GM23338 (cell line): ENCODE data around the gene NPLOC4. TPM values are rescaled to one million over a fixed set of nuclear protein-coding genes. Genes with fewer than 3 reads are reported as not detected.

Source experiments
- ATAC-seq: fragments of 200-7000 bp; cut with Tn5 transposase; 3 replicates; pipeline ENCODE4 v1.9.1; 2020
- DNase-seq: peaks from one replicate; pipeline ENCODE4 v3.0.0-alpha.2; 2015; ENCODE audit warnings: low spot score
- H2AFZ ChIP-seq: fragments of 200-600 bp; sonication (generic); 2 replicates; pipeline ENCODE4 v1.8.0; 2016; ENCODE audit warnings: antibody characterized with exemption, mild to moderate bottlenecking, moderate library complexity
- H3F3A ChIP-seq: fragments of 200-600 bp; sonication (generic); replicated peaks from 2 replicates; pipeline ENCODE4 v1.8.0; 2017; ENCODE audit warnings: antibody characterized with exemption, mixed run types, low read depth
- H3K27ac ChIP-seq: fragments of 200-600 bp; sonication (generic); 2 replicates; pipeline ENCODE4 v1.6.1; 2016; ENCODE audit warnings: low read depth
- H3K27me3 ChIP-seq: fragments of 200-600 bp; sonication (generic); 2 replicates; pipeline ENCODE4 v1.8.0; 2016; ENCODE audit warnings: mild to moderate bottlenecking, mixed run types, moderate library complexity; ENCODE audit not compliant: insufficient read depth
- H3K36me3 ChIP-seq: fragments of 200-600 bp; sonication (generic); 2 replicates; pipeline ENCODE4 v1.8.0; 2016; ENCODE audit warnings: mild to moderate bottlenecking; ENCODE audit not compliant: insufficient read depth
- H3K4me1 ChIP-seq: fragments of 200-600 bp; sonication (generic); 2 replicates; pipeline ENCODE4 v1.8.0; 2016; ENCODE audit warnings: mild to moderate bottlenecking, moderate library complexity; ENCODE audit not compliant: insufficient read depth
- H3K4me2 ChIP-seq: fragments of 200-600 bp; sonication (generic); 2 replicates; pipeline ENCODE4 v1.7.1; 2017; ENCODE audit warnings: mixed run types
- H3K4me3 ChIP-seq: fragments of 200-600 bp; sonication (generic); 2 replicates; pipeline ENCODE4 v1.6.1; 2016; ENCODE audit warnings: mixed run types
- H3K79me2 ChIP-seq: fragments of 200-600 bp; sonication (generic); replicated peaks from 2 replicates; pipeline ENCODE4 v1.8.0; 2017; ENCODE audit warnings: mild to moderate bottlenecking; ENCODE audit not compliant: insufficient read depth
- H3K9me2 ChIP-seq: fragments of 200-600 bp; sonication (generic); 2 replicates; pipeline ENCODE4 v1.8.0; 2017; ENCODE audit not compliant: insufficient read depth
- H4K20me1 ChIP-seq: fragments of 200-600 bp; sonication (generic); replicated peaks from 2 replicates; pipeline ENCODE4 v1.8.0; 2017; ENCODE audit warnings: mild to moderate bottlenecking; ENCODE audit not compliant: insufficient read depth
- H3K27ac Mint-ChIP-seq: 2 replicates; pipeline ENCODE4 v1.8.0; 2020; ENCODE audit warnings: inconsistent platforms, mild to moderate bottlenecking, moderate library complexity, mixed read lengths
- H3K27me3 Mint-ChIP-seq: 3 replicates; pipeline ENCODE4 v1.8.0; 2022; ENCODE audit warnings: low read depth, mild to moderate bottlenecking, moderate library complexity, mixed read lengths, inconsistent platforms; ENCODE audit not compliant: insufficient read depth, poor library complexity
- H3K36me3 Mint-ChIP-seq: 3 replicates; pipeline ENCODE4 v1.8.0; 2021; ENCODE audit warnings: low read depth, mild to moderate bottlenecking, inconsistent platforms, moderate library complexity, mixed read lengths
- H3K4me1 Mint-ChIP-seq: 3 replicates; pipeline ENCODE4 v1.8.0; 2020; ENCODE audit warnings: mild to moderate bottlenecking, inconsistent platforms, mixed read lengths
- H3K4me3 Mint-ChIP-seq: 3 replicates; pipeline ENCODE4 v1.8.0; 2021; ENCODE audit warnings: moderate library complexity, mild to moderate bottlenecking, inconsistent platforms, mixed read lengths
- H3K9me3 Mint-ChIP-seq: 3 replicates; pipeline ENCODE4 v1.8.0; 2020; ENCODE audit warnings: moderate library complexity, mild to moderate bottlenecking, inconsistent platforms, mixed read lengths
- CREB1 ChIP-seq: fragments of 250-450 bp; sonication (Bioruptor Pico); IDR thresholded peaks from 2 replicates; pipeline ENCODE4 v1.5.0; 2020; ENCODE audit warnings: low read depth, mild to moderate bottlenecking, moderate library complexity
- EZH2 ChIP-seq: fragments of 200-600 bp; sonication (generic); IDR thresholded peaks from one replicate; pipeline ENCODE4 v1.8.0; 2017; ENCODE audit warnings: antibody characterized with exemption, mild to moderate bottlenecking, low read depth; ENCODE audit not compliant: unreplicated experiment
- EZH2phosphoT487 ChIP-seq: fragments of 200-600 bp; sonication (generic); IDR thresholded peaks from one replicate; pipeline ENCODE4 v1.8.1; 2018; ENCODE audit warnings: antibody characterized with exemption; ENCODE audit not compliant: unreplicated experiment
- JUNB ChIP-seq: IDR thresholded peaks from one replicate; pipeline ENCODE4 v1.6.1; 2016; ENCODE audit warnings: antibody characterized with exemption; ENCODE audit not compliant: unreplicated experiment
- NANOG ChIP-seq: IDR thresholded peaks from 2 replicates; pipeline ENCODE4 v1.6.1; 2016; ENCODE audit warnings: antibody characterized with exemption, borderline replicate concordance
- POLR2AphosphoS5 ChIP-seq: IDR thresholded peaks from 2 replicates; pipeline ENCODE4 v1.6.1; 2016; ENCODE audit warnings: antibody characterized with exemption, low read depth
- STAT1 ChIP-seq: IDR thresholded peaks from one replicate; pipeline ENCODE4 v1.6.1; 2016; ENCODE audit warnings: antibody characterized with exemption; ENCODE audit not compliant: unreplicated experiment
- ZNF114 ChIP-seq: fragments of 250-450 bp; sonication (Bioruptor Pico); IDR thresholded peaks from 2 replicates; pipeline ENCODE4 v1.5.0; 2020; ENCODE audit warnings: mild to moderate bottlenecking, moderate library complexity
- ZNF331 ChIP-seq: fragments of 250-450 bp; sonication (Bioruptor Pico); IDR thresholded peaks from 2 replicates; pipeline ENCODE4 v1.5.0; 2020; ENCODE audit warnings: low read depth, mild to moderate bottlenecking, moderate library complexity
- ZNF462 ChIP-seq: fragments of 250-450 bp; sonication (Bioruptor Pico); IDR thresholded peaks from 2 replicates; pipeline ENCODE4 v1.5.0; 2020; ENCODE audit warnings: mild to moderate bottlenecking, moderate library complexity
- polyA plus RNA-seq: library from polyadenylated mRNA; unstranded; fragments of >200 nt; fragmentation: Nextera tagmentation; extraction: Ambion mirVana; gene quantifications from 2 replicates; pipeline ENCODE4 v1.2.1, GENCODE V29; 2016
- total RNA-seq: library from RNA; depleted of rRNA; stranded (reverse); fragments of >200 nt; shearing (Covaris generic); gene quantifications from 2 replicates; pipeline ENCODE4 v1.2.3, GENCODE V29; 2014
- TF ChIP-seq, protein P1 (sequence below): IDR thresholded peaks from one replicate; pipeline ENCODE4 v1.6.1; 2018; ENCODE audit warnings: antibody characterized with exemption; ENCODE audit not compliant: unreplicated experiment
- TF ChIP-seq, protein P2 (sequence below): IDR thresholded peaks from 2 replicates; pipeline ENCODE4 v1.6.1; 2016; ENCODE audit warnings: antibody characterized with exemption
- TF ChIP-seq, protein P3 (sequence below), 2 experiments: fragments of 200-600 bp in 1 of 2; sonication (generic) in 1 of 2; conservative IDR thresholded peaks; 2 replicates each; pipeline versions ENCODE4 v1.5.1 to v1.6.1; 2016 to 2017; ENCODE audit warnings: antibody characterized with exemption in 2 of 2, low read depth in 2 of 2, mild to moderate bottlenecking in 2 of 2, moderate library complexity in 1 of 2

NPLOC4 gene
- total and polyA plus RNA-seq, 2 experiments from 2014 or later = 24.1 to 79.1 TPM

GRCh38 chr17:81529437-81529803, 107.5 kb downstream of the NPLOC4 start:
- Mint-ChIP-seq H3K9me3 (no peaks in the 10 kb centered on the region), H3K36me3 (no peaks in the 10 kb centered on the region), H3K27ac (no peak overlapping the region), H3K4me1 (no peaks in the 10 kb centered on the region), H3K4me3 (no peak overlapping the region), H3K27me3 (peaks cover 24% of the 10 kb centered on the region)
- Histone ChIP-seq H3K4me3 (no peak overlapping the region), H3K79me2 (no peaks in the 10 kb centered on the region), H3K4me2 (no peak overlapping the region), H2AFZ (no peak overlapping the region), H3K27ac (no peak overlapping the region), H3F3A (no peaks in the 10 kb centered on the region), H3K36me3 (no peaks in the 10 kb centered on the region), H3K27me3 (peaks cover 9% of the 10 kb centered on the region; the same call in 1 of the 2 replicates), H4K20me1 (no peaks in the 10 kb centered on the region), H3K4me1 (no peaks in the 10 kb centered on the region), H3K9me2 (0 out of 2 replicates have a peak, but pooled peaks cover 4% of the 10 kb centered on the region)
- DNase-seq (no peak), ATAC-seq (no peak)
- TF ChIP-seq, protein P1, sequence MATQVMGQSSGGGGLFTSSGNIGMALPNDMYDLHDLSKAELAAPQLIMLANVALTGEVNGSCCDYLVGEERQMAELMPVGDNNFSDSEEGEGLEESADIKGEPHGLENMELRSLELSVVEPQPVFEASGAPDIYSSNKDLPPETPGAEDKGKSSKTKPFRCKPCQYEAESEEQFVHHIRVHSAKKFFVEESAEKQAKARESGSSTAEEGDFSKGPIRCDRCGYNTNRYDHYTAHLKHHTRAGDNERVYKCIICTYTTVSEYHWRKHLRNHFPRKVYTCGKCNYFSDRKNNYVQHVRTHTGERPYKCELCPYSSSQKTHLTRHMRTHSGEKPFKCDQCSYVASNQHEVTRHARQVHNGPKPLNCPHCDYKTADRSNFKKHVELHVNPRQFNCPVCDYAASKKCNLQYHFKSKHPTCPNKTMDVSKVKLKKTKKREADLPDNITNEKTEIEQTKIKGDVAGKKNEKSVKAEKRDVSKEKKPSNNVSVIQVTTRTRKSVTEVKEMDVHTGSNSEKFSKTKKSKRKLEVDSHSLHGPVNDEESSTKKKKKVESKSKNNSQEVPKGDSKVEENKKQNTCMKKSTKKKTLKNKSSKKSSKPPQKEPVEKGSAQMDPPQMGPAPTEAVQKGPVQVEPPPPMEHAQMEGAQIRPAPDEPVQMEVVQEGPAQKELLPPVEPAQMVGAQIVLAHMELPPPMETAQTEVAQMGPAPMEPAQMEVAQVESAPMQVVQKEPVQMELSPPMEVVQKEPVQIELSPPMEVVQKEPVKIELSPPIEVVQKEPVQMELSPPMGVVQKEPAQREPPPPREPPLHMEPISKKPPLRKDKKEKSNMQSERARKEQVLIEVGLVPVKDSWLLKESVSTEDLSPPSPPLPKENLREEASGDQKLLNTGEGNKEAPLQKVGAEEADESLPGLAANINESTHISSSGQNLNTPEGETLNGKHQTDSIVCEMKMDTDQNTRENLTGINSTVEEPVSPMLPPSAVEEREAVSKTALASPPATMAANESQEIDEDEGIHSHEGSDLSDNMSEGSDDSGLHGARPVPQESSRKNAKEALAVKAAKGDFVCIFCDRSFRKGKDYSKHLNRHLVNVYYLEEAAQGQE = no peak
- TF ChIP-seq, protein P2, sequence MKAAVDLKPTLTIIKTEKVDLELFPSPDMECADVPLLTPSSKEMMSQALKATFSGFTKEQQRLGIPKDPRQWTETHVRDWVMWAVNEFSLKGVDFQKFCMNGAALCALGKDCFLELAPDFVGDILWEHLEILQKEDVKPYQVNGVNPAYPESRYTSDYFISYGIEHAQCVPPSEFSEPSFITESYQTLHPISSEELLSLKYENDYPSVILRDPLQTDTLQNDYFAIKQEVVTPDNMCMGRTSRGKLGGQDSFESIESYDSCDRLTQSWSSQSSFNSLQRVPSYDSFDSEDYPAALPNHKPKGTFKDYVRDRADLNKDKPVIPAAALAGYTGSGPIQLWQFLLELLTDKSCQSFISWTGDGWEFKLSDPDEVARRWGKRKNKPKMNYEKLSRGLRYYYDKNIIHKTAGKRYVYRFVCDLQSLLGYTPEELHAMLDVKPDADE = no peak
- no peak for TF ChIP-seq EZH2
- no peak for TF ChIP-seq POLR2AphosphoS5
- TF ChIP-seq JUNB = no peak
- no peak for TF ChIP-seq NANOG
- TF ChIP-seq ZNF331 (CRISPR knock-in tag) = no peak
- TF ChIP-seq EZH2phosphoT487 = no peak
- TF ChIP-seq CREB1 (CRISPR knock-in tag) = no peak
- TF ChIP-seq, protein P3, sequence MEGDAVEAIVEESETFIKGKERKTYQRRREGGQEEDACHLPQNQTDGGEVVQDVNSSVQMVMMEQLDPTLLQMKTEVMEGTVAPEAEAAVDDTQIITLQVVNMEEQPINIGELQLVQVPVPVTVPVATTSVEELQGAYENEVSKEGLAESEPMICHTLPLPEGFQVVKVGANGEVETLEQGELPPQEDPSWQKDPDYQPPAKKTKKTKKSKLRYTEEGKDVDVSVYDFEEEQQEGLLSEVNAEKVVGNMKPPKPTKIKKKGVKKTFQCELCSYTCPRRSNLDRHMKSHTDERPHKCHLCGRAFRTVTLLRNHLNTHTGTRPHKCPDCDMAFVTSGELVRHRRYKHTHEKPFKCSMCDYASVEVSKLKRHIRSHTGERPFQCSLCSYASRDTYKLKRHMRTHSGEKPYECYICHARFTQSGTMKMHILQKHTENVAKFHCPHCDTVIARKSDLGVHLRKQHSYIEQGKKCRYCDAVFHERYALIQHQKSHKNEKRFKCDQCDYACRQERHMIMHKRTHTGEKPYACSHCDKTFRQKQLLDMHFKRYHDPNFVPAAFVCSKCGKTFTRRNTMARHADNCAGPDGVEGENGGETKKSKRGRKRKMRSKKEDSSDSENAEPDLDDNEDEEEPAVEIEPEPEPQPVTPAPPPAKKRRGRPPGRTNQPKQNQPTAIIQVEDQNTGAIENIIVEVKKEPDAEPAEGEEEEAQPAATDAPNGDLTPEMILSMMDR (conservative IDR thresholded peaks at IDR 0.05; ENCODE audit: low read depth in 2 of 2) = no peak
- no peak for TF ChIP-seq ZNF462
- no peak for TF ChIP-seq ZNF114 (CRISPR knock-in tag)
- TF ChIP-seq STAT1 = no peak
